ENCODE data around the gene CCDC136.
A peak's percentile ranks its signal among the peaks of the same experiment; 100 is the strongest.

The CCDC136 gene

GRCh38 chr7:128805225-128805624 lies 13.5 kb downstream of the CCDC136 start:
- no peak for DNase-seq (ENCODE audit: low read depth)

- DNase-seq (ENCODE audit: low read depth): no peak
Measured at GRCh38 chr7:128807191-128807590, 15.4 kb downstream of the CCDC136 start.

DNA sequence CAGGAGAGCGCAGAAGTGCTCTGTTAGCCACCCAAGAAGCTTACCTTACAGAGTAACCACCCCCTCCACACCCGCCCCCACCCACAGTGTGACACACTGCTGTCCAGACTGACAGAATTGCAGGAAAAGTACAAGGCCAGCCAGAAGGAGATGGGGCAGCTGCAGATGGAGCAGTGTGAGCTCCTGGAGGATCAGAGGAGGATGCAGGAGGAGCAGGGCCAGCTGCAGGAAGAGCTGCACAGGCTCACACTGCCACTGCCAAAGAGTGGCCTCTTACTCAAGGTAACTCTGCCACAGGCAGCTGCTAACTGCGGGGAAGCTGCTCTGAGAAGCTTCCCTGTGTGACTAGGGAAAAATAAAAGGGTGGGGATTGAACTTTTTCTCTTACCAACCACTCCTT lies 17.6 kb downstream of the CCDC136 start:
- DNase-seq (ENCODE audit: low read depth): no peak

- no peak for DNase-seq (ENCODE audit: low read depth)
Measured at GRCh38 chr7:128810473-128810872, 18.7 kb downstream of the CCDC136 start.

- no peak for DNase-seq (ENCODE audit: low read depth)
Measured at GRCh38 chr7:128810997-128811396, 19.2 kb downstream of the CCDC136 start.

GRCh38 chr7:128811631-128812430 lies 20.1 kb downstream of the CCDC136 start:
- DNase-seq (ENCODE audit: low read depth): no peak

GRCh38 chr7:128812514-128813168 lies 20.9 kb downstream of the CCDC136 start:
- no peak for DNase-seq (ENCODE audit: low read depth)

- no peak for DNase-seq (ENCODE audit: low read depth)
Measured at GRCh38 chr7:128814499-128814898, 22.7 kb downstream of the CCDC136 start.

DNA sequence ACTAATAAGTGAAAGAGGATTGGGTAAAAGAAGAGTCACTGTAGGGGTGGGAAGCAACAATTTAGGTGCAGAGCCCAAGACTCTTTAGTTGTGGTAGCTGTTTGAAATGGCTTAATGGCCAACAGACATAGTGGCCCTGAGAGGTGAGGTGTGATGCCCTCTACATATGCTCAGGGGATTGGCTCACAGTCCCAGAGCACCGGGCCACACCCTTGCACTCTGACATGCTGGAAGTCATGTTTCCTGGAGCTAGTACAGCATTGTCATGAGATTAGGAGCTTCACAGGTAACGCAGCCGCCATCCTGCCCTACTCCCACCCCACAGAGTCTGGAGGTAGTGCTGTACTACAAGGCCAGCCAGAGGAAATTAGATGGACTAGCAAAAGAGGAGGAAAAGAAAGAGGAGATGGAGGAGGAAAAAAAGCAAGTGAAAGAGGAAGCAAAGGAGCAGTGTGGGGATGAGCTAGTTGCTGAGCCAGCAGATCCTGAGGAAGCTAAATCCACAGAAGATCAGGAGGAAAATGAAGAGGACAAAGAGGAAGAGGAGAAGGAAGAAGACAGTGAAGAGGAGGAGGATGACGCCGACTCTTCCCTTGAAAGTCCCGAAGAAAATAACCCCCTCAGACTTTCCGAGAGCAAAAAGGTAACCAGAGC lies 23.6 kb downstream of the CCDC136 start:
- no peak for DNase-seq (ENCODE audit: low read depth)

DNA sequence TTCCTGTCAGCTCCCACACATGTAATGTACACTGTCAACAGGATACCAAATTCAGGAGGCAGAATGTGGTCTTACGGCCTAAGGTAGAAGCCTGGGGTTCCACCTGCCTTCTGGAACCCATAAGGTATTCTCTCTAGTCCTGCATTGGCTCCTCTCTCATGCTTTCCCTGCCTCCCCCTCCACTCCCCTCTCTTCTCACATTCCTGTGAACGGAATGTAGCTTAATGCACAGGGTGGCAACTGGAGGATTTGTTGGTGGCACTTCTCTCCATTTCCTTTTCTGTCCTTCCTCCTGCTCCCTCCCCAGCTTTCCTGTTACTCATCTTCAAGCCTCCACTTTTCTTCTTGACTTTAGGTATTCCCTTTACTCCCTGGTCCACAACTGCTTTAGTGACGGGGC lies 26.9 kb downstream of the CCDC136 start:
- no peak for DNase-seq (ENCODE audit: low read depth)

GRCh38 chr7:128821724-128822123 lies 30.0 kb downstream of the CCDC136 start:
- no peak for DNase-seq (ENCODE audit: low read depth)

- no peak for DNase-seq (ENCODE audit: low read depth)
Measured at GRCh38 chr7:128826512-128826911, 34.7 kb downstream of the CCDC136 start.

- DNase-seq (ENCODE audit: low read depth): no peak
Measured at GRCh38 chr7:128826916-128827247, 35.1 kb downstream of the CCDC136 start.

DNA sequence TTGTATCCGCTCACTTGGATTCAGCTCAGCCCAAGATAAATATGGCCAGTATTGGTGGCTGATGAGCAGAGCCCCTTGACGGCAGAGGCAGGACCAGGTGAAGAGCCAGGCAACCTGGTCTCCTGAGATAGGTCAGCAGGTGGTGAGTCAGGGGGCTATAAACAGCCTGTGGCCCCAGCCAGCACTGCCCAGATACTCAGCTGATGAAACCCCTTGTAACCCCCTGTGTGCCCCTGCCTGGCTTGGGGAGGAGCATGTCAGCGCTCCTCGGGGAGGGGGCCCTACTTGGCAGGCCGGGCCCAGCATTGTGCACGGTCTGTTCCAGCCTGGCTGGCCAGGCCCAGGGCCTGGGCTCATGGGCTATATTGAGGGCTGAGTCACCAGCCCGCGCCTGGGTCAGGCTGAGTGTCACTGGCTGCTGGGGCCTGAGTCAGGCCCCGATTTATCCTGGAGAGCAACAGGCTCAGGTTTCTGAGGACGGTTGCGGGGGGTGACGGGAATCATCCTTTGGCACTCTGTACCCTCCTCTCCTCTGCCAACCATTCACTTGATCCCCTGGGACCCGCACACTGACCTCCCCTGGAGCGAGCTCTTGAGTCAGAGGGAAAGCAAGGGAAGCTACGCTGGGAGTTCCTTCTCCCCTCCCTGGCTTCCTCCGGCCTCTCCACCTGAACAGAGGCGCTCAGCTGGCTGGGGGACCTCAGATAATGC lies 35.6 kb downstream of the CCDC136 start:
- DNase-seq (ENCODE audit: low read depth): peak; percentile 98

DNA sequence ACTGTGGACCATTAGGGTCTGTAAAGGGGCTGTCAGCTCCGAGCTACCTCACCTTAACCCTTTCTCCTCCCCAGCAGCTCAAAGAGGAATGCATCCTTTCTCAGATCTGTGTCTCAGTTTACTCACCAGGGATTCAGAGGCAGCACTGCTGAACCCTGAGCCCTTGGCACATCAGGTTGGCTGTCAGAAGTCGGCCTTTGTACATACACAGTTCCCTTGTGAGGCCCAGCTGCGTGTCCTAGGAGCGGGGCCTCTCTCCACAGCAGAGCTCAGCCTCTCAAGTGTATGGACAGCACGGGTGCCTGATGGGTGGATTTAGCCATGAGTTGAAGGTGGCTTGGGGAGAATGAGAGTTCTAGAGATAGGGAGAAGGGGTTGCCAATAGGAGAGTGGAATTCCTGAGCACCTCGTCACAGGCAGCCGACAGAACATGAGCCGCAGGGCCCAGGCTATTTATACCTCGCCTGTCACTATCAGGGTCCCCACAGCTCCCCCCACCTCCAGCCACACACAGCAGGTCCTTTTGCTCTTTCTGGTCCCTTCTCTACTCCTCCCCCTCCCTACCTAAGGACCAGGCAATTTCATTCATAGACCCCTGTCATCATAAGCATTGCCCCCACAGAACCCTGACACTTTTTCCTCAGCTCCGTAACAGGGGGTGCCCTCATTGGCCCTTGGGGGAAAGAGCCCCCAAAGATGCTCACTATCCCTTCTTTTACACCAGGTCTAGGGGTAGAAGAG lies 36.4 kb downstream of the CCDC136 start:
- DNase-seq (ENCODE audit: low read depth): peak; percentile 52

GRCh38 chr7:128829391-128830166 lies 37.8 kb downstream of the CCDC136 start:
- DNase-seq (ENCODE audit: low read depth): no peak

- DNase-seq (ENCODE audit: low read depth): peak; percentile 57
Measured at GRCh38 chr7:128830231-128831177, 38.7 kb downstream of the CCDC136 start, which contains the start of gene FLNC. TSS of gene FLNC (plus strand) at chr7:128830406. CDS start at chr7:128830638, 232 bp downstream.

DNA sequence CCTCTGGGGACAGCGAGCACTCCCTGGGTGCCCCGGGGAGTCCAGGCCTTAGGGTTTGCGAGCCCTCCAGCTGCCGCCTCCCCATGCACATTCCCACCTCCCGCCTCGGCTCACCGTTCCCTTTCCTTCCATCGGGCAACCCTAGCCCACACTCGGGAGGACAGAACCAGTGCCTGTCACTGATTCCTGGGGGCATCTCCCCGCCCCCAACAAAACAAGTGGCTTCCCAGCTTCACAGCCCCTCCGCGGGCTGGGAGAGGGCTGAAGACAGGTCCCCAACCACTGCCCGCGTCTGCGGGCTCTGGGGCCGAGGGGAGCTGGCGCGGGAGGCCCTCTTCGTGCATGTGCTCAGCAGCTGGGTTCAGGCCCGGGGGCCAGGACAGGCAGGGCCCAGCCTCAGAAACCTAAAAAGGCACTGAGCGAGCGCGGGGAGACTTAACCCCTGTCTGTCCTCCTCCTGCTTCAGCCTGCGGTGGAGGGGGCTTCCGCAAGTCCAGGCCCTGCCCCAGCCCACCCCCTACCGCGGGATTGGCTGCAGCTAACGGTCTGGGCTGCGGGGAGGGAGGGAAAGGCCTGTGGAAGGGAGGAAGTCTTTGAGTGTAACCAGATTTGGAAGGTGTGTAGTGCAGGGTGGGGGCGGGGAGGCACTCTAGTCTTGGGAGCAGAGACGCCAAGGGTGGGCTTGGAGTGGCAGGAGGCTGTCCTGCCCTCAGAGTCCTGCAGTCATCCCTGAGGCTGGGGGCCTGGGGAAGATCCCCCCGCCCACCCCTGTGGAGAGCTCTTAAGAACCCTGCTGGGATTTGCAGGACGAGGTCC lies 39.6 kb downstream of the CCDC136 start:
- peak; percentile 42 for DNase-seq (ENCODE audit: low read depth)

Data from fibroblast of gingiva (primary cell).